HG03060 (cell line): ENCODE data around the gene AUH.

ENCODE experiments used
- ATAC-seq: cut with Tn5 transposase; IDR thresholded peaks from one replicate; pipeline ENCODE4 v1.9.1; 2021; ENCODE audit warnings: low read depth, moderate number of reproducible peaks; ENCODE audit not compliant: unreplicated experiment

The AUH gene

DNA sequence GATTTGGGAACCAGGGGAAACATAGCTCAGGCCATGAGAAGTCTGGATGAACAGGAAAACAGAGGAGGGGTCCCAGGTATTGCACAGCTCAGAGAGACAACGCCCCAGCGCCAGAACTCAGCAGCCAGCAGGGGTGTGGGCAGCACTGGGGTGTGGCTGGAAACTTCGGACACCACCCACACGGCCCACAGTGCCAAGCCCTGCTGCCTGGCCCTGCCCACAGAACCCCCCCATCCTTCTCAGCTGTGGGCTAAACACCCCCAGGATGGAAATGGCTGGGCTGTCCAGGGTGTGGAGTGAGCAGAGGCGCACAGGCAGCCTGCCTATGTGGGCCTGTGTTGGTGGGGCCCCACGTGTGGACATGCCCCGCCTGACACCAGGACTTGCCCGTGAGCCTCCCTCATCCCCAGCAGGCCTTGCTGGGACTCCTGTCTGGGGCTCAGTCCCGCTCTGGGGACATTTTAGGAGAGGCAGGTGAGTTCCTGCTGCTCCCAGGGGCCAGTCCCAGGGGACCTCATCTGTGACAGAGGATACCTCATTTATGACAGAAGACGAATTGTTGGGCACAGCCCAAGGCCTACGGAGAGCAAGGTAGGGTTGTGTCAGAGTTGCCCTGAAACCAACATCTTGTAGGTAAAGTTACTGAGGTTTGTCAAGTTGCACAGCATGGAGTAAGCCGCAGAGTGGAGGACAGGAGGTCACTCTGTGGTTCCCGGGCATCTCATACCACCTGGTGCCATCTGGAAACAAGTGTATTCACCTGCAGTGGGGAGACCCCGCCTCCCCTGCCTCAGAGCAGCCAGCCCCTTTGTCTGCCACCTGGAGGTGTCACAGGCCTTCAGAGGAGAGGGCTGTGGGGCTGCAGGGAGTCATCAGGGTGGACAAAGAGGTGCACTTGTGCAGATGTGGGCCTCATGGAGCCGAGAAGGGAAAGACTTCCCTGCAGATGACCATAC is 183.2 kb downstream of the AUH start:
- ATAC-seq: no peak

DNA sequence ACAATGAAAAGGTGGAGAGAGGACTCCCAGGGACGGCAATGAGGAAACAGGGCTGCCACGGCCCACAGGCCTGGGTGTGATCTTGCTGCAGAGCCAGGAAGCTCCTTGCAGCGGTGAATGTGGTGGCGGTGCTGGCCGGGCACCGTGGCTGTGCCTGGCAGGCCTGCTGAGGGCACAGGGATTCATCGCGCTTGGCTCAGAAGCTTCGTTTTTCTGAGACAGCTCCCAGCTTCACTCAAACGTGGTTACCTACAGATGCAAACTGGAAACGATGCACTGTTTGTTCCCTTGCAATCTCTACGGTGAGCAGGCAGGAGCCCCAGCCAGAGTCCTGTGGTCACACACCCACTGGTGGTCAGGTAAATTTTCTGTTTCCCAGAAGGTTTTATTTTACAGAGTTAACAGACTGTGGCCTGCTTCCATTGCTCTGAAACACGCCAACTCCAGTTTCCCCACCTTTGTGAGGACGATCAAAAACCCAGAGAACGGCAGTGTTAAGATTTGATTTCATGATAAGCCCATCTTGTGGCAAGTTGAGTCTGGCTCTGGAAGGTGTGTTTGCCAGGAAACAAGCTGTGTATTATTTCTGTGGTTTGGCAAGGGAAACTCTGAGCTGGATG is 183.9 kb downstream of the AUH start:
- ATAC-seq: no peak

DNA sequence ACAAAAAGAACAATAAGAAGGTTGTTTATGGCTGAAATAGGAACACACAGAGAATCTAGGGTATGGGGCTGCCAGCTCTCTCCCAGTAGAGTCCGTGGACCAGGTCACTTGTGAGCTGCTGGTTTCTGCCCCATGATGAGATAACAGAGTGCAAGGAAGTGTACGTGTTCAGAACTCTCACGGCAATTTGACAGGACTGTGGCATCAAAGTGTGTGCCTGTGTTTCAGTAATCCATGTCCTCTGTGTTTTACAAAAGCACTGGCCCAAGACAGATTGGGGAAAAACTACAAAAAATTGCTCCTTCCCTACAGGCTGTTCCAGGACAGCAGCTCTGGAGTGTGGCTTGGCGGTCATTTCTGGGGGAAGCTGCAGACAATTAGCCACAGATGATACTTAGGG is 184.6 kb downstream of the AUH start:
- ATAC-seq: no peak

DNA sequence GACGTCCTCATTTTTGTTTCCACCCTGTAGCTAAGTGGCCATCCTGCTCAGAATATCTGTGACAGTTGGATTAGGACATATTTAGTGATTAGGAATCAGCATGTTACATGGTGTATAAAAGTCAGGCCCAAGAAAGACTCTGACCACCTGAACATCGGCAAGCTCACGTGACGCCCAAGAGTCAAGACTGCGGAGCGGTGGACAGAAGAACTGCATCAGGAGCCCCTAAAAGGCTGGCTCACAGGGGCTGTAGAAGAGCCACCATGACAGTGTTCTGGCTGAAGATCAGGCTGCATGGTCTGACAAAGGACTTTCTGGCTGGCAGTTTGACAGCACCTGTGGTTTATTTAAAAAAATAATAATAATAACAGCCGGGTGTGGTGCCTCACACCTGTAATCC is 185.3 kb downstream of the AUH start:
- ATAC-seq: no peak

- no peak for ATAC-seq
Observed at GRCh38 chr9:91174772-91175171, 186.9 kb downstream of the AUH start.

- ATAC-seq: no peak
Observed at GRCh38 chr9:91172329-91172728, 189.4 kb downstream of the AUH start.

- no peak for ATAC-seq
Observed at GRCh38 chr9:91170951-91171350, 190.8 kb downstream of the AUH start.

GRCh38 chr9:91166796-91167366 is 194.8 kb downstream of the AUH start:
- no peak for ATAC-seq

- ATAC-seq: no peak
Observed at GRCh38 chr9:91164724-91165520, 196.8 kb downstream of the AUH start.
